ENCODE results near the gene ZGPAT.

Gene ZGPAT

DNA sequence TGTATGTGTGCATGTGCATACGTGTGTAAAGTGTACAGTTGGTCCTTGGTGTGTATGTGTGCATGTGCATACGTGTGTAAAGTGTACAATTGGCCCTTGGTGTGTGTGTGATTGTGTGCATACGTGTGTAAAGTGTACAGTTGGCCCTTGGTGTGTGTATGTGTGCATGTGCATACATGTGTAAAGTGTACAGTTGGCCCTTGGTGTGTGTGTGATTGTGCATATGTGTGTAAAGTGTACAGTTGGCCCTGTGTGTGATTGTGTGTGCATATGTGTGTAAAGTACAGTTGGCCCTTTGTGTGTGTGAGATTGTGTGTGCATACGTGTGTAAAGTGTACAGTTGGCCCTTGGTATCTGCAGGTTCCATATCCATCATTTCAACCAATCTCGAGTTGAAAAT lies 23.6 kb downstream of the ZGPAT start:
- Histone ChIP-seq H3K36me3 (peaks cover 38% of the 10 kb centered on the region), H3K9ac (peak overlapping the region; percentile 27; the same call in 1 of the 2 replicates), H3K27ac (peak overlapping the region; percentile 90), H3K4me2 (peak overlapping the region; percentile 81), H3K9me3 (peaks cover 9% of the 10 kb centered on the region), H3K27me3 (no peaks in the 10 kb centered on the region), H4K20me1 (peaks cover 10% of the 10 kb centered on the region), H3K4me3 (0 out of 2 replicates have a peak overlapping the region, but pooled peaks have one; percentile 22), H3K4me1 (peaks cover 96% of the 10 kb centered on the region)
- TF ChIP-seq Cebpa-rat (IDR thresholded peaks at IDR 0.05) = no peak

DNA sequence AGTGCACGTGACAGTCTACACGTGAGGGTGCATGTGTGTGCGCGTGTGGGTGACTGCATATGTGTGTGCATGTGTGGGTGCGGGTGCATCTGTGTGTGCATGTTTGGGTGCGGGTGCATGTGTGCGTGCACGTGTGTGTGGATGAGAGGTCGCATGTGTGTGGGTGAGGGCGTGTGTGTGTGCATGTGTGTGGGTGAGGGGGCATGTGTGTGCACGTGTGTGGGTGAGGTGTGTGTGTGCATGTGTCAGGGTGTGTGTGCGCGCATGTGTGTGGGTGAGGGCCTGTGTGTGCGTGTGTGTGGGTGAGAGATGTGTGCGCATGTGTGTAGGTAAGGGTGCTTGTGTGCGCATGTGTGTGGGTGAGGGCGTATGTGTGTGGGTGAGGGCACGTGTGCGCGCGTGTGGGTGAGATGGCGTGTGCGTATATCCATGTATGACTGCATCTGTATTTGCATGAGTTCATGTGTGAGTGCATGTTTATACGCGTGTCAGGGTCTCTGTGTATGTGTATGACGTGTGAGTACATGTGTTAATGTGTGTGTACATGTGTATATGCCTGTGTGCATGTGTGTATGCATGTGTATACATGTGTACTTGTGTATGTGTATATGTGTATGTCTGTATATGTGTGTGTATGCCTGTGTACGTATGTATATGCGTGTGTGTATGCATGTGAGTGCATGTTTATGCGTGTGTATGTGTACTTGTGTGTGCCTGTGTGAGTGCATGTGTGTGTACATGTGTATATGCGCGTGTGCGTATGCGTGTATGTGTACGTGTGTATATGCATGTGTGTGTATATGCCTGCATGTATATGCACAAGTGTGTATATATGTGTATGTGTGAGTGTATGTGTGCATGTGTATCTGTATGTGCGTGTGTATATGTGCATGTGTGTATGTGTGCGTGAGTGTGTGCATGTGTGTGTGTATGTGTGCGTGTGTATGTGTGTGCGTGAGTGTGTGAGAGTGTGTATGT lies 24.6 kb downstream of the ZGPAT start:
- peaks cover 10% of the 10 kb centered on the region for H4K20me1 ChIP-seq
- H3K9ac ChIP-seq = 0 out of 2 replicates have a peak overlapping the region, but pooled peaks have one; percentile 29
- H3K4me2 ChIP-seq = peak overlapping the region; percentile 81
- no peak overlapping the region for H3K4me3 ChIP-seq
- H3K27me3 ChIP-seq = no peaks in the 10 kb centered on the region
- H3K4me1 ChIP-seq = peaks cover 99% of the 10 kb centered on the region
- TF ChIP-seq Cebpa-rat (IDR thresholded peaks at IDR 0.05) = no peak
- H3K27ac ChIP-seq = peak overlapping the region; percentile 85; the same call in 1 of the 2 replicates
- H3K36me3 ChIP-seq = peaks cover 29% of the 10 kb centered on the region
- no peaks in the 10 kb centered on the region for H3K9me3 ChIP-seq

DNA sequence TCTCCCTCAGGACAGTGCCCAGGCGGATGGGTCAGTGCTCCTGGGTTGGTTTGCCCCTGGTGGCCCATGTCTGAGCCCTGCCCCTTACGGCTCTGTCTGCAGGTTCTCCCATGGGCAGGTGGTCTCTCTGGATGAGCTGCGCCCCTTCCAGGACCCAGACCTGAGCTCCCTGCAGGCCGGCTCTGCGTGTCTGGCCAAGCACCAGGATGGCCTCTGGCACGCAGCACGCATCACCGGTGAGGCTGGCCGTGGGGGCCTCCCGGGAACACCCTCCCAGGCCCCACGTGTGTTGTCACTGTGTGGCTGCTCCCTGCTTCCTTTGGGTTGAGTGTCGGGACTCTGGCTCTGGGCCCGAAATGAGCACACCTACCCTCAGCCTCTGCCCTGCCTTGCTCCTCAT lies 25.3 kb downstream of the ZGPAT start:
- H4K20me1 ChIP-seq = peaks cover 12% of the 10 kb centered on the region
- H3K27ac ChIP-seq = peak overlapping the region; percentile 85
- H3K4me3 ChIP-seq = no peak overlapping the region
- 0 out of 2 replicates have a peak overlapping the region, but pooled peaks have one; percentile 29 for H3K9ac ChIP-seq
- no peaks in the 10 kb centered on the region for H3K27me3 ChIP-seq
- peak overlapping the region; percentile 51 for H3K4me2 ChIP-seq
- H3K36me3 ChIP-seq = peaks cover 29% of the 10 kb centered on the region
- H3K4me1 ChIP-seq = peaks cover 95% of the 10 kb centered on the region
- no peak for TF ChIP-seq Cebpa-rat (IDR thresholded peaks at IDR 0.05)
- no peaks in the 10 kb centered on the region for H3K9me3 ChIP-seq

DNA sequence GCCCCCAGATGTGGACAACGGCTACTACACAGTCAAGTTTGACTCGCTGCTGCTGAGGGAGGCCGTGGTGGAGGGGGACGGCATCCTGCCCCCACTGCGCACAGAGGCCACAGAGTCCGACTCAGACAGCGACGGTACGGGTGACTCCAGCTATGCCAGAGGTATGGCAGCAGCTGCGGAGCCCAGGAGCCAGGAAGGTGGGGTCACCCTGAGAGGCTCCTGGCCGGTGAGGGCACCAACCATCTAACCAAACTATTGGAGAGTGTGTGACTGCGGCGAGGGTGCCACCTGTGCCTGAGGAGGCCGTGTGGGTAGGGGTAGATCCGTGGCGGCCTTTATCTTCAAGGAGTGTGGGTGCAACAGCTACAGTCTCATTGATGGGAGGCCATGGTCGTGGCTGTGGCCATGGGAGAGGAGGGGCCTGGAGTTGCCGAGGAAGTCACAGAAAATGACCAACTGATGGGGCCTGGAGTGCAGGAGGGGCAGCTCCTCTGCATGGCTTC lies 25.8 kb downstream of the ZGPAT start:
- Histone ChIP-seq H3K4me1 (peaks cover 95% of the 10 kb centered on the region), H3K27ac (peak overlapping the region; percentile 85)

DNA sequence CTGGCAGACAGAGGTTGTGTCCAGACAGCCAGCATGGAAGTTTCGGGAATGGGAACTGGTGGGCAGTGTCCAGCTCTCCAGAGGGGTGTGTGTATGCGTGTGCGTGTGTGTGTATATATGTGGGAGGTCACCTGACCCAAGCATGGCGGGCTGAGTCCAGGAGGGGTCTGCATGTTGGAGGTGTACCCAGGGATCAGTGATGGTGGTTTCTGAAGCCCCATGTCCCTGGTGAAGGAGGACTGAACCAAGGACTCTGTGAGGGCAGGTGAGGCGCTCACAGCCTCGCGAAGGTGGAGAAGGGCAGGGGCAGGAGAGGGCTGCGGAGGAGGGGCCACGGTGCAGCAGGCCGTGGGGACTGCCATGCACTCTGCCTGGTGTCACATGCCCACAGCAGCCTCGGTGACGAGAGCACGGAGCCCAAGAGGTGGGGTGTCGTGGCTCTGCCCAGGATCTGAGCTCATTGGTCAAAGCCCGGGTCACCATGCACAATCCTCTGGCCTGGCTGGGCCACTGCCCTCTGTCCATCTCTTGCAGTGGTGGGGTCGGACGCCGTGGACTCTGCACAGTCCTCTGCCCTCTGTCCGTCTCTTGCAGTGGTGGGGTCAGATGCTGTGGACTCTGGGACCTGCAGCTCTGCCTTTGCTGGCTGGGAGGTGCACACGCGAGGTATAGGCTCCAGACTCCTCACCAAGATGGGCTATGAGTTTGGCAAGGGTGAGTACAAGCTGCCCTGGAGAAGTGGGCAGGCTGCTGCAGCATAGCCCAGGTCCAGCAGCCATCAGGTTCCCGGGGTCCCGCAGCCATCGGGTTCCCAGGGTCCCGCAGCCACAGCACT lies 26.5 kb downstream of the ZGPAT start:
- peak overlapping the region; percentile 85 for H3K27ac ChIP-seq
- peaks cover 23% of the 10 kb centered on the region for H4K20me1 ChIP-seq
- peaks cover 95% of the 10 kb centered on the region for H3K4me1 ChIP-seq
- H3K36me3 ChIP-seq = peaks cover 29% of the 10 kb centered on the region
- no peak overlapping the region for H3K9ac ChIP-seq
- H3K4me2 ChIP-seq = peak overlapping the region; percentile 99
- no peaks in the 10 kb centered on the region for H3K9me3 ChIP-seq
- TF ChIP-seq Cebpa-rat (IDR thresholded peaks at IDR 0.05) = no peak
- H3K27me3 ChIP-seq = no peaks in the 10 kb centered on the region
- no peak overlapping the region for H3K4me3 ChIP-seq

More for the DNA sequence above, 25.8 kb downstream of the ZGPAT start:
- H4K20me1 ChIP-seq = peaks cover 17% of the 10 kb centered on the region
- peaks cover 29% of the 10 kb centered on the region for H3K36me3 ChIP-seq
- TF ChIP-seq Cebpa-rat (IDR thresholded peaks at IDR 0.05) = no peak
- H3K9me3 ChIP-seq = no peaks in the 10 kb centered on the region
- 0 out of 2 replicates have a peak overlapping the region, but pooled peaks have one; percentile 29 for H3K9ac ChIP-seq
- H3K4me3 ChIP-seq = no peak overlapping the region
- H3K27me3 ChIP-seq = no peaks in the 10 kb centered on the region
- H3K4me2 ChIP-seq = peak overlapping the region; percentile 99

DNA sequence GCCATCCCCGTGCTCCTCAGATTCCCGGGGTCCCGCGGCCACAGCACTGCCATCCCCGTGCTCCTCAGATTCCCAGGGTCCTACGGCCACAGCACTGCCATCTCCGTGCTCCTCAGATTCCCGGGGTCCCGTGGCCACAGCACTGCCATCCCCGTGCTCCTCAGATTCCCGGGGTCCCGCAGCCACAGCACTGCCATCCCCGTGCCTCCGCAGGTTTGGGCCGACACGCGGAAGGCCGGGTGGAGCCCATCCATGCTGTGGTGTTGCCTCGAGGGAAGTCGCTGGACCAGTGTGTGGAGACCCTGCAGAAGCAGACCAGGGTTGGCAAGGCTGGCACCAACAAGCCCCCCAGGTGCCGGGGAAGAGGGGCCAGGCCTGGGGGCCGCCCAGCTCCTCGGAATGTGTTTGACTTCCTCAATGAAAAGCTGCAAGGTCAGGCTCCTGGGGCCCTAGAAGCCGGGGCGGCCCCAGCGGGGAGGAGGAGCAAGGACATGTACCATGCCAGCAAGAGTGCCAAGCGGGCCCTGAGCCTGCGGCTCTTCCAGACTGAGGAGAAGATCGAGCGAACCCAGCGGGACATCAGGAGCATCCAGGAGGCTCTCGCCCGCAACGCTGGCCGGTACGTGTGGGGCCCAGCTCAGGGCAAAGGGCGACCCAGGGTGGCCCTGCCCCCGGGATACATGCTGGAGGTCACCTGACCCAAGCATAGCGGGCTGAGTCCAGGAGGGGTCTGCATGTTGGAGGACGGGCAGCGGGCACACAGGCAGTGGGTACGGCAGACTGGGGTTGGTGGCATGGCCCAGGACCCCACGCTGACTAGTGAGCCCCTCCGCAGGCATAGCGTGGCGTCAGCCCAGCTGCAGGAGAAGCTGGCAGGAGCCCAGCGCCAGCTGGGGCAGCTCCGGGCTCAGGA lies 27.4 kb downstream of the ZGPAT start:
- Histone ChIP-seq H3K27ac (peak overlapping the region; percentile 85), H3K4me1 (peaks cover 87% of the 10 kb centered on the region), H3K9ac (peak overlapping the region; percentile 75; the same call in 1 of the 2 replicates), H3K27me3 (no peaks in the 10 kb centered on the region), H3K4me2 (peak overlapping the region; percentile 99), H3K4me3 (peak overlapping the region; percentile 77), H3K36me3 (peaks cover 29% of the 10 kb centered on the region), H4K20me1 (peaks cover 23% of the 10 kb centered on the region), H3K9me3 (no peaks in the 10 kb centered on the region)
- TF ChIP-seq Cebpa-rat (IDR thresholded peaks at IDR 0.05) = no peak

DNA sequence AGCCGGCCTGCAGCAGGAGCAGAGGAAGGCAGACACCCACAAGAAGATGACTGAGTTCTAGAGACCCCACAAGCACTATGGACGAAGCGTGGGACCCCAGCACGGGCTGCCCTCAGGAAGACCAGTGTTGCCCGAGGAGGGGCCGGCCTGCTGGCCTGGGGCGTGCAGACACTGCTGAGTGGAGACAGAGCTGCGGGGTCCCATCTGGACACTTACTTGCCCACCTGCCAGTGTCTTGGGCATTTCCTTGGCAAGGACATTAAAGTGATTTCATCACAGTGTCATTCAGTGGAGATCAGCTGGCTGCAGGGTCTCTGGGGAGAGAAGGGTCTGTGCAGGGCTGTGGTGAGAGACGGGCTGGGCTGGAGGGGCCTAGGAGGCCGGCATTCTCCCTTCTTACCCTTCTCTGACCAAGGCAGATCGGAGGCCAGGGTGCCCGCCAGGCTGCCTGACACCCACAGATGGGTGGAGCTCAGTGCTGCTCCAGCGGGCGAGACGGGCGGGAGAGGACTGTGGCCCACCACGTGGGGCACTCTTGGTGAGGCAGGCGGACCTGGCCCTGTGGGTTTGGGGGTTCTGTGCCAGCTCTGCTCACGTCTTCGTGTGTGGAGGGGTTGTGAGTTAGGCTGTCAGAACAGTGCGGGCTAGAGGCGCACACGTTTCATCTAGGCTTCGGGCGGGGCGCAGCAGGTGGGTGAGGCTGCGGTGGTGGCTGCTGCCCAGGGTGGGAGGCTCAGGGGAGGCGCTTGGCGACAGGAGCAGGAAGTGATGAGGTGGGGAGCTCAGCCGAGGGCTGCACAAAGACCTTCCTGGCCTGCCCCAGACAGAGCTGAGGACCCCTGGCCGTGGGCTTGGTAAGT lies 28.2 kb downstream of the ZGPAT start, which contains the start of gene LIME1:
Gene LIME1, plus strand, starts transcription at position 806 of the 860 bp plus-strand sequence. CDS start 886 bp downstream, outside the sequence.
- peaks cover 29% of the 10 kb centered on the region for H3K36me3 ChIP-seq
- peaks cover 32% of the 10 kb centered on the region for H4K20me1 ChIP-seq
- H3K27me3 ChIP-seq = no peaks in the 10 kb centered on the region
- peak; percentile 21; the same call in 1 of the 2 replicates for TF ChIP-seq Cebpa-rat (IDR thresholded peaks at IDR 0.05)
- H3K4me2 ChIP-seq = peak within 1 kb of the TSS; percentile 99
- peak within 1 kb of the TSS; percentile 77 for H3K4me3 ChIP-seq
- peaks cover 87% of the 10 kb centered on the region for H3K4me1 ChIP-seq
- H3K9ac ChIP-seq = peak within 1 kb of the TSS; percentile 75
- peak within 1 kb of the TSS; percentile 85 for H3K27ac ChIP-seq
- H3K9me3 ChIP-seq = no peaks in the 10 kb centered on the region
